Spinal cord (tissue), 10 donors: Measurements from ENCODE around the gene BCR. TPM values are rescaled to one million over a fixed set of nuclear protein-coding genes. Genes with fewer than 3 reads are reported as not detected.
"Not testable (repeated sequence)": the region's sequence is repeated elsewhere in the genome, so short reads cannot be mapped to it uniquely, and the experiment has no call there.

Experiments
- DNase-seq, 6 donors: peaks; one replicate each; pipeline versions ENCODE4 v3.0.0 to v3.0.0-alpha.2; 2013 to 2015; ENCODE audit warnings: low spot score in 6 of 6, low read depth in 4 of 6
- H3K27ac ChIP-seq: one replicate; pipeline ENCODE4 v1.5.1; 2013; ENCODE audit warnings: low read depth, low read length, control low read depth
- H3K27me3 ChIP-seq: one replicate; pipeline ENCODE4 v1.6.1; 2013; ENCODE audit warnings: low read length; ENCODE audit not compliant: control insufficient read depth, insufficient read depth
- H3K36me3 ChIP-seq: one replicate; pipeline ENCODE4 v1.6.1; 2013; ENCODE audit warnings: low read length; ENCODE audit not compliant: control insufficient read depth, insufficient read depth
- H3K4me1 ChIP-seq: one replicate; pipeline ENCODE4 v1.6.1; 2013; ENCODE audit warnings: low read length; ENCODE audit not compliant: control insufficient read depth, insufficient read depth
- H3K4me3 ChIP-seq: one replicate; pipeline ENCODE4 v1.5.1; 2013; ENCODE audit warnings: low read depth, low read length, control low read depth
- H3K9me3 ChIP-seq: one replicate; pipeline ENCODE4 v1.6.1; 2013; ENCODE audit warnings: low read length; ENCODE audit not compliant: control insufficient read depth, insufficient read depth
- WGBS: methylation state at CpG from one replicate; pipeline ENCODE4 v1.1.5; 2013; ENCODE audit warnings: missing lambda C conversion rate; ENCODE audit not compliant: insufficient coverage; 5-methylcytosine and 5-hydroxymethylcytosine counted together
- polyA plus RNA-seq, 2 donors: library from polyadenylated mRNA; unstranded; fragments of 120-200 nt; gene quantifications; one replicate each; pipeline ENCODE4 v1.2.1, GENCODE V29; 2013; ENCODE audit not compliant: insufficient read length in 2 of 2
- total RNA-seq, 2 donors: library from RNA; depleted of rRNA in 1 of 2; stranded (reverse); fragments of 120-200 nt in 1 of 2; fragments of >200 nt in 1 of 2; gene quantifications; one replicate each; pipeline versions ENCODE4 v1.2.3 to v1.2.4, GENCODE V29; 2013 to 2014
- donor health status: healthy.

The BCR gene
- total and polyA plus RNA-seq, 4 donors = 30.4 to 88.1 (median 69.6) TPM

- H3K36me3 ChIP-seq = no peaks in the 10 kb centered on the region
- WGBS = no CpG with 5 or more reads among the region's 6 CpGs
- DNase-seq = no peak
- no peaks in the 10 kb centered on the region for H3K9me3 ChIP-seq
- no peaks in the 10 kb centered on the region for H3K4me1 ChIP-seq
- no peak overlapping the region for H3K4me3 ChIP-seq
- H3K27ac ChIP-seq = no peak overlapping the region
- H3K27me3 ChIP-seq = no peaks in the 10 kb centered on the region
These were observed 144.9 kb downstream of the BCR start for GRCh38 chr22:23325183-23325582.

GRCh38 chr22:23333822-23334221 lies 153.5 kb downstream of the BCR start:
- not testable (repeated sequence) for H3K36me3 ChIP-seq, H3K9me3 ChIP-seq, H3K4me3 ChIP-seq, H3K27ac ChIP-seq, H3K27me3 ChIP-seq, DNase-seq, H3K4me1 ChIP-seq

GRCh38 chr22:23337672-23338071 lies 157.4 kb downstream of the BCR start:
- H3K27me3 ChIP-seq, H3K27ac ChIP-seq, DNase-seq, H3K4me3 ChIP-seq, H3K36me3 ChIP-seq, H3K4me1 ChIP-seq, H3K9me3 ChIP-seq: not testable (repeated sequence)
- 85% methylated on average over 2 of the region's 9 CpGs for WGBS

GRCh38 chr22:23341942-23342695 lies 161.8 kb downstream of the BCR start:
- not testable (repeated sequence) for H3K36me3 ChIP-seq, DNase-seq, H3K9me3 ChIP-seq, H3K27me3 ChIP-seq, H3K27ac ChIP-seq, H3K4me3 ChIP-seq, H3K4me1 ChIP-seq
- WGBS = 72% methylated on average over 2 of the region's 10 CpGs

GRCh38 chr22:23351321-23351720 lies 171.0 kb downstream of the BCR start:
- Histone ChIP-seq H3K27ac (no peak overlapping the region), H3K9me3 (no peaks in the 10 kb centered on the region), H3K27me3 (no peaks in the 10 kb centered on the region), H3K4me1 (no peaks in the 10 kb centered on the region), H3K4me3 (no peak overlapping the region), H3K36me3 (no peaks in the 10 kb centered on the region)
- DNase-seq = no peak
- no CpG with 5 or more reads among the region's 1 CpG for WGBS

- H3K27me3 ChIP-seq = no peaks in the 10 kb centered on the region
- no peak for DNase-seq
- no peak overlapping the region for H3K4me3 ChIP-seq
- H3K9me3 ChIP-seq = no peaks in the 10 kb centered on the region
- no peaks in the 10 kb centered on the region for H3K4me1 ChIP-seq
- no peak overlapping the region for H3K27ac ChIP-seq
- WGBS = 82% methylated on average over 1 of the region's 1 CpG
- H3K36me3 ChIP-seq = no peaks in the 10 kb centered on the region
These were observed 172.7 kb downstream of the BCR start for GRCh38 chr22:23353004-23353403.

- Histone ChIP-seq H3K36me3 (no peaks in the 10 kb centered on the region), H3K4me3 (no peak overlapping the region), H3K27ac (no peak overlapping the region), H3K27me3 (no peaks in the 10 kb centered on the region), H3K4me1 (no peaks in the 10 kb centered on the region), H3K9me3 (no peaks in the 10 kb centered on the region)
- DNase-seq = no peak
- 100% methylated on average over 1 of the region's 1 CpG for WGBS
These were observed 173.4 kb downstream of the BCR start for GRCh38 chr22:23353696-23354095.

- Histone ChIP-seq H3K9me3 (no peaks in the 10 kb centered on the region), H3K27ac (no peak overlapping the region), H3K4me3 (no peak overlapping the region), H3K36me3 (no peaks in the 10 kb centered on the region), H3K4me1 (no peaks in the 10 kb centered on the region), H3K27me3 (no peaks in the 10 kb centered on the region)
- no peak for DNase-seq
- WGBS = 100% methylated on average over 2 of the region's 4 CpGs
These were observed 175.8 kb downstream of the BCR start for GRCh38 chr22:23356094-23356493.

GRCh38 chr22:23357053-23357452 lies 176.7 kb downstream of the BCR start:
- no peaks in the 10 kb centered on the region for H3K36me3 ChIP-seq
- WGBS = 41% methylated on average over 11 of the region's 14 CpGs
- no peak overlapping the region for H3K27ac ChIP-seq
- no peaks in the 10 kb centered on the region for H3K9me3 ChIP-seq
- no peaks in the 10 kb centered on the region for H3K27me3 ChIP-seq
- H3K4me3 ChIP-seq = no peak overlapping the region
- H3K4me1 ChIP-seq = no peaks in the 10 kb centered on the region
- no peak for DNase-seq

GRCh38 chr22:23359583-23360123 lies 179.3 kb downstream of the BCR start:
- 75% methylated on average over 3 of the region's 5 CpGs for WGBS
- Histone ChIP-seq H3K9me3 (no peaks in the 10 kb centered on the region), H3K4me1 (no peaks in the 10 kb centered on the region), H3K36me3 (no peaks in the 10 kb centered on the region), H3K27me3 (no peaks in the 10 kb centered on the region), H3K27ac (no peak overlapping the region), H3K4me3 (no peak overlapping the region)
- no peak for DNase-seq
